AG09319 (cell line): ENCODE measurements around the gene ANAPC2.

Experiments
- DNase-seq: peaks from one replicate; pipeline ENCODE4 v3.0.0-alpha.2; 2010; ENCODE audit warnings: low read depth; ENCODE audit errors: extremely low read depth
- TF ChIP-seq, protein P1 (sequence below): IDR thresholded peaks from 2 replicates; pipeline ENCODE4 v1.5.1; 2011; ENCODE audit warnings: low read depth, mild to moderate bottlenecking, inconsistent platforms, low read length, moderate library complexity

ANAPC2 gene

DNA sequence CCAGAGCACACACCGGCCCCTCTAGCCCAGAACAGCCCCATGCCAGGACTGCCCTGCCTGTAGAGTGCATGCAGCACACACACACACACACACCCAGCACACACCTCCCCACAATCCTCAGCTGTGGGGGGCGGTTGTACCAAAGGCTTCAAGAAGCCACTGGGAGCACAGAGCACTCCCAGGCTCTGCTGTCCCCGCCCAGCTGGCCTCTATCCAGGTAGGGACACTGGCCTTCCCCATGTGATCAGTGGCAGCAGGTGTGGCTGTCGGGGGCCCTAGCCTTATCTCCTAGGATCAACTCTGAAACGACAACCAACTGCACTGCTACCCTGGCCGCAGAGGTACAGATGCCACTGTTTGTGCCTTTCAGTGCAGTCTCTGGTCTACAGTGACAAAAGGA, 2.0 kb downstream of the ANAPC2 start:
- no peak for DNase-seq
- TF ChIP-seq, protein P1, sequence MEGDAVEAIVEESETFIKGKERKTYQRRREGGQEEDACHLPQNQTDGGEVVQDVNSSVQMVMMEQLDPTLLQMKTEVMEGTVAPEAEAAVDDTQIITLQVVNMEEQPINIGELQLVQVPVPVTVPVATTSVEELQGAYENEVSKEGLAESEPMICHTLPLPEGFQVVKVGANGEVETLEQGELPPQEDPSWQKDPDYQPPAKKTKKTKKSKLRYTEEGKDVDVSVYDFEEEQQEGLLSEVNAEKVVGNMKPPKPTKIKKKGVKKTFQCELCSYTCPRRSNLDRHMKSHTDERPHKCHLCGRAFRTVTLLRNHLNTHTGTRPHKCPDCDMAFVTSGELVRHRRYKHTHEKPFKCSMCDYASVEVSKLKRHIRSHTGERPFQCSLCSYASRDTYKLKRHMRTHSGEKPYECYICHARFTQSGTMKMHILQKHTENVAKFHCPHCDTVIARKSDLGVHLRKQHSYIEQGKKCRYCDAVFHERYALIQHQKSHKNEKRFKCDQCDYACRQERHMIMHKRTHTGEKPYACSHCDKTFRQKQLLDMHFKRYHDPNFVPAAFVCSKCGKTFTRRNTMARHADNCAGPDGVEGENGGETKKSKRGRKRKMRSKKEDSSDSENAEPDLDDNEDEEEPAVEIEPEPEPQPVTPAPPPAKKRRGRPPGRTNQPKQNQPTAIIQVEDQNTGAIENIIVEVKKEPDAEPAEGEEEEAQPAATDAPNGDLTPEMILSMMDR: no peak

DNA sequence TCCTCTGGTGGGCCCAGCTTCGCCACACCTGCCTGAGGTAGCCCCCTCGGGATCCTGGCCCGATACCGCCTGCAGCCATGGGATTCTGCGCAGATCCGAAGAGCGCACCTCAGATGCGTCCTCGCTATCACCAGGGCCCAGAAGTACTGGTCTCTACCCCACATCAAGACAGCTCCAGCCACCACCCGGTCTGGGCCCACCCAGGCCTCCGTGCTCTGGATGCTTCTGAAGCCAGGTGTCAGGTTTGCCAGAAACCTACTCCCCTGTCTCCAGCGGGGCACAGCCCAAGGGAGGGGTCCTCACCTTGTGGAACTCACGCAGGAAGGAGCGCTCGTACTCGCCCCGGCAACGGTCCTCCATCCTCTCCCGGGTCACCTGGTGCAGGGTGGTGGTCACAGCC, 2.4 kb downstream of the ANAPC2 start:
- DNase-seq: no peak
- TF ChIP-seq, protein P1: no peak

DNA sequence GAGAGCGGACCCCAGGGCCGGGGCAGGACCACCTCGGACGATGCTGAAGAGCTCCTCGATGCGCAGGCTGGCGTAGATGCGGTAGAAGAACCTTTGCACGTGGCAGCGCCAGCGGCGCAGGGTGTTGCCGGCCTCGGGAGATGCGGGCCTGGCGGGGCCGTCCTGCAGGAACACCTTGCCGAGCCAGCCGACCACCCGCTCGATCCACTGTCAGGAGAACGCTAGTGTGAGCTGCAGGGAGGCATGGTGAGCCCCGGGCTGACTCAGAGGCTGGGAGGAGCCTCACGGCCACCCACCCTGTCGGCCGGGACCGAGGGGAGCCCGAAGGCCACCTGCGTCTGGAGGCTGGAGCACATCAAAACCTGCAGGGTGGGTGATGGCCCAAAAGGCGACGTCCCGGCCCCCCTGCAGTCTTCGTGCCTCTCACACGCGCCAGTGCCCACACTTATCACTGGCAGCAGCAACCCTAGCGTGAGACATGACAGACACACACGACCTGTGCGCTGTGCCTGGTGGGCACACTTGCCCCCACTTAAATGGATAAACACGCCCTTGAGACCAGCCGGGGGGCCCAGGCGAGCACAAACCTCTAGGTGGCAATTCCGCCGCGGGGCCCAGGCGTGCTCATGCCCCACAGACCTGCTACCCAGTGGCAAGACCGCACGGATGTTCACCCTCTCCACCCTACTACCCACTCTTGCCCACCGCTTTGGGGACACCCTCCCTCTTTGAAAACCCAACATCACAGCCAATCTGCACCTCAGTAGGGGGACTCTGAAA, 3.3 kb downstream of the ANAPC2 start:
- no peak for DNase-seq
- TF ChIP-seq, protein P1: no peak

DNA sequence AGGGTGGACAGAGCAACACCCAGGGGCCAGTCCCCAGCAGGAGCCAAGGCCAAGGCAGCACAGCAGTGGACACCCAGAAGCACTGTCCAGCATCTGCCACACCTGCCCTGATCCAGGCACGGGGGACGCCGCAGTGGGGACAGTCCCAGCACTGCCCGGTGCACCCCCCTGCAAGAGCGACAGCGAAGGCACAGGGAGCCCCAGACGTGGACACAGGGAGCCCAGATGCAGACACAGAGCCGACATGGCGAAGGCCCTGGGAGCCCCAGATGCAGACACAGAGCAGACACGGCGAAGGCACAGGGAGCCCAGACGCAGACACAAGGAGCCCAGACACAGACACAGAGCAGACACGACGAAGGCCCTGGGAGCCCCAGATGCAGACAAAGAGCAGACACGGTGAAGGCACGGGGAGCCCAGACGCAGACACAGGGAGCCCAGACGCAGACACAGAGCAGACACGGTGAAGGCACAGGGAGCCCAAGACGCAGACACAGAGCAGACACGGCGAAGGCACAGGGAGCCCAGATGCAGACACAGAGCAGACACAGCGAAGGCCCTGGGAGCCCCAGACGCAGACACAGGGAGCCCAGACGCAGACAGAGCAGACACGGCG, 4.3 kb downstream of the ANAPC2 start:
- DNase-seq: no peak
- TF ChIP-seq, protein P1: no peak

DNA sequence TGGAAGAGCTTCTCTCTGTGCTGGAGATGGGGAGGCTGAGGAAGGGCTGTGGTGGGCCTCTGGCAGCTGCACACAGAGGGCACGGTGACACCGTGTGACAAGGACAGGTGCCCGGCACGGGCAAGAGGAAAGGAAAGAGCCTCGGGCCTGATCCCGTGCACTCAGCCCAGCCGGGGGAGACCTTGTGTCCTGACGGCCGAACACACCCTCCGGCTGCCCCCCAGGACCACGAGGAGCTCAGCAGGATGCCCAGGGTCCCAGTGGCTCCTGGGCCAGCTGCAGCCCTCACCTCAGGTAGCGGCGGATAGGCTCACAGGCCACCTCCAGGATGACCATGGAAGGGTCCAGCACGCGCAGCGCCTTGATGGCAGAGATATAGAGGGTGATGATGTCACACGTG, 5.5 kb downstream of the ANAPC2 start:
- no peak for DNase-seq
- TF ChIP-seq, protein P1: no peak

DNA sequence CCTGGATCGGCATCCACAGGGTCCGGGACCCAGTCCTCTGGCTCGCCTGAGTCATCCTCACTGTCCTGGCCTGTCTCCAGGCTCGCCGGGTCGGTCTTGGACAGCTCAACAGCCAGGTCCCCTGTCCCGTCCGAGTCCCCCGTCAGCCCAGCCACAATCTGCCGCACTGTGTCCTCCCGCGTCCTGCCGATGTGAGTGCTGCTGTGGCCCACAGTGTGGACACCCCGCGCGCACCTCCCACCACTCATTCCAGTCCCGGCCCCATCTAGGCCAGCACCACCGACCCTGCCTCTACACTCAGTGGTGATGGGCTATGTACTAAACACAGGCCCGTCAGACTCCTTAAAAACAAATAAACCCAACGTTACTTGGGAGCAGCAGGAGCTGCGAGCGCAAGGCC, 6.7 kb downstream of the ANAPC2 start:
- TF ChIP-seq, protein P1: no peak
- DNase-seq: no peak

DNA sequence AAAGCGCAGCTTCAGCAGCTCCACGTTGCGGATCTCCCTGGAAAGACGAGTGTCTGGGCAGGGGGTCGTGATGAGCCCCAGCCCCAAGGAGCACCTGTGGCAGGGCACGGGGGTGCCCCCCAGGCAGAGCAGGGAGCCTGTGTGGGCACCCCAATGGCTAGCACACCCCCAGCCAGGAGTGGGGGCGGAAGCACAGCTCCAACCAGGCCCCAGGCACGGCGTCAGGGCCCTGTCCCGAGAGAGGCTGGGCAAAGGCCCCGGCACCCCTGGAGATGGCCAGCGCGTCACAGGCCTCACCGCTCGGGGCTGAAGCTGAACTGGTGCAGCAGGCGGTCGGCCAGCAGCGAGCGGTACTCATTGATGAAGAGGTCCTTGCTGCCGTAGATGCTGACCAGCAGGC, 7.9 kb downstream of the ANAPC2 start:
- TF ChIP-seq, protein P1: no peak
- no peak for DNase-seq
